H1 (cell line): Measurements from ENCODE around the gene ANXA1.

Experiments
- BRCA1 ChIP-seq: IDR thresholded peaks from 2 replicates; pipeline ENCODE4 v1.6.1; 2012; ENCODE audit warnings: low read depth, low read length, improper control_type of control experiment
- CTCF ChIP-seq, 3 experiments: IDR thresholded peaks; 1 replicate in 2 of 3; 2 replicates in 1 of 3; pipeline versions ENCODE4 v1.5.1 to v1.6.1; 2011; ENCODE audit warnings: low read length in 3 of 3, mild to moderate bottlenecking in 3 of 3, inconsistent platforms in 2 of 3, low read depth in 1 of 3, moderate library complexity in 1 of 3; ENCODE audit not compliant: insufficient read depth in 1 of 3; ENCODE audit errors: control extremely low read depth in 1 of 3
- POLR2A ChIP-seq, 2 experiments: IDR thresholded peaks; 1 replicate in 1 of 2; 2 replicates in 1 of 2; pipeline ENCODE4 v1.6.1; 2011; ENCODE audit warnings: low read depth in 2 of 2, low read length in 2 of 2, mild to moderate bottlenecking in 2 of 2; ENCODE audit errors: control extremely low read depth in 1 of 2

GRCh38 chr9:73199886-73200285 is 48.2 kb downstream of the ANXA1 start:
- TF ChIP-seq BRCA1: no peak
- no peak for TF ChIP-seq POLR2A (IDR thresholded peaks at IDR 0.05; ENCODE audit: control extremely low read depth in 1 of 2, low read depth in 2 of 2, low read length in 2 of 2)
- peak in 2 of 3 experiments; percentile 15 to 33; a peak in 2 of 4 replicates for TF ChIP-seq CTCF (IDR thresholded peaks at IDR 0.05; ENCODE audit: control extremely low read depth in 1 of 3, insufficient read depth in 1 of 3, low read depth in 1 of 3, low read length in 3 of 3)
